PC-9 (cell line): ENCODE data around the gene STIMATE.

Experiments used
- CTCF ChIP-seq: fragments of 200-600 bp; sonication (generic); conservative IDR thresholded peaks from 2 replicates; pipeline ENCODE4 v1.6.1; 2017; ENCODE audit warnings: mixed run types, antibody characterized with exemption, mild to moderate bottlenecking, moderate library complexity
- EZH2 ChIP-seq: fragments of 200-600 bp; sonication (generic); IDR thresholded peaks from 2 replicates; pipeline ENCODE4 v1.8.0; 2017; ENCODE audit warnings: antibody characterized with exemption, low read depth

GRCh38 chr3:52839892-52840545 is 57.3 kb downstream of the STIMATE start:
- no peak for TF ChIP-seq CTCF
- TF ChIP-seq EZH2 = no peak
